ENCODE results near the gene PKN1.
"Not testable (repeated sequence)": the region's sequence is repeated elsewhere in the genome, so short reads cannot be mapped to it uniquely, and the experiment has no call there.

PKN1 gene

GRCh38 chr19:14459703-14460102 is 26.6 kb downstream of the PKN1 start:
- no peaks in the 10 kb centered on the region for H3K4me1 ChIP-seq (ENCODE audit: low read length)
- H4K20me1 ChIP-seq (ENCODE audit: insufficient read depth, low read length), result no peaks in the 10 kb centered on the region
- H3K4me2 ChIP-seq (ENCODE audit: low read length), result no peak overlapping the region
- H2AFZ ChIP-seq (ENCODE audit: low read depth, low read length), result no peak overlapping the region
- peaks cover 37% of the 10 kb centered on the region for H3K36me3 ChIP-seq (replicated peaks; ENCODE audit: low read depth, low read length)
- no peak overlapping the region for H3K27ac ChIP-seq (ENCODE audit: low read length)
- no peak for TF ChIP-seq EZH2phosphoT487 (IDR thresholded peaks at IDR 0.05; ENCODE audit: low read depth)
- TF ChIP-seq CTCF (IDR thresholded peaks at IDR 0.05; ENCODE audit: low read depth, low read length), result no peak
- H3K9me3 ChIP-seq (ENCODE audit: insufficient read depth, low read length), result no peaks in the 10 kb centered on the region
- H3K4me3 ChIP-seq (ENCODE audit: low read length), result no peak overlapping the region
- H3K9ac ChIP-seq (ENCODE audit: low read length), result no peak overlapping the region
- no peaks in the 10 kb centered on the region for H3K79me2 ChIP-seq (ENCODE audit: low read length)
- no peaks in the 10 kb centered on the region for H3K27me3 ChIP-seq (ENCODE audit: low read depth, low read length)

- no peak overlapping the region for H3K9ac ChIP-seq (ENCODE audit: low read length)
- H3K36me3 ChIP-seq (replicated peaks; ENCODE audit: low read depth, low read length), result peaks cover 42% of the 10 kb centered on the region
- H2AFZ ChIP-seq (ENCODE audit: low read depth, low read length), result no peak overlapping the region
- H3K27me3 ChIP-seq (ENCODE audit: low read depth, low read length), result no peaks in the 10 kb centered on the region
- H4K20me1 ChIP-seq (ENCODE audit: insufficient read depth, low read length), result no peaks in the 10 kb centered on the region
- H3K27ac ChIP-seq (ENCODE audit: low read length), result no peak overlapping the region
- no peak overlapping the region for H3K4me2 ChIP-seq (ENCODE audit: low read length)
- no peaks in the 10 kb centered on the region for H3K9me3 ChIP-seq (ENCODE audit: insufficient read depth, low read length)
- H3K4me3 ChIP-seq (ENCODE audit: low read length), result no peak overlapping the region
- no peak for TF ChIP-seq EZH2phosphoT487 (IDR thresholded peaks at IDR 0.05; ENCODE audit: low read depth)
- no peak for TF ChIP-seq CTCF (IDR thresholded peaks at IDR 0.05; ENCODE audit: low read depth, low read length)
- no peaks in the 10 kb centered on the region for H3K4me1 ChIP-seq (ENCODE audit: low read length)
- no peaks in the 10 kb centered on the region for H3K79me2 ChIP-seq (ENCODE audit: low read length)
Observed at GRCh38 chr19:14460935-14461334, 27.8 kb downstream of the PKN1 start.

GRCh38 chr19:14462401-14462800 is 29.3 kb downstream of the PKN1 start:
- not testable (repeated sequence) for H2AFZ ChIP-seq (ENCODE audit: low read depth, low read length); H3K9ac ChIP-seq (ENCODE audit: low read length); H3K9me3 ChIP-seq (ENCODE audit: insufficient read depth, low read length); H4K20me1 ChIP-seq (ENCODE audit: insufficient read depth, low read length); H3K79me2 ChIP-seq (ENCODE audit: low read length); H3K27ac ChIP-seq (ENCODE audit: low read length); H3K4me2 ChIP-seq (ENCODE audit: low read length); H3K4me1 ChIP-seq (ENCODE audit: low read length); H3K27me3 ChIP-seq (ENCODE audit: low read depth, low read length); H3K4me3 ChIP-seq (ENCODE audit: low read length)
- H3K36me3 ChIP-seq (replicated peaks; ENCODE audit: low read depth, low read length), result peaks cover 42% of the 10 kb centered on the region

DNA sequence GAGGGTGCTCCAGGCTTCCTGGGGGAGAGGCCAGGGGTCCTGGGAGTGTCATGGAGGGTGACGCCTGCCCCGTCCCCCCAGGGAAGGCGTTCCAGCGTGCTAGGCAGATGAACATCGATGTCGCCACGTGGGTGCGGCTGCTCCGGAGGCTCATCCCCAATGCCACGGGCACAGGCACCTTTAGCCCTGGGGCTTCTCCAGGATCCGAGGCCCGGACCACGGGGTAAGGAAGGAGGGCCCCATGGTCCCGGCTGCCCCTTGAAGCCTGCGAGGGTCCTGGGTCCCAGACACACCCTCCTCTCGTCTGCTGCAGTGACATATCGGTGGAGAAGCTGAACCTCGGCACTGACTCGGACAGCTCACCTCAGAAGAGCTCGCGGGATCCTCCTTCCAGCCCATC is 30.6 kb downstream of the PKN1 start:
- no peak for TF ChIP-seq CTCF (IDR thresholded peaks at IDR 0.05; ENCODE audit: low read depth, low read length)
- no peak for TF ChIP-seq EZH2phosphoT487 (IDR thresholded peaks at IDR 0.05; ENCODE audit: low read depth)
- peaks cover 46% of the 10 kb centered on the region for H3K36me3 ChIP-seq (replicated peaks; ENCODE audit: low read depth, low read length)
- H3K9ac ChIP-seq (ENCODE audit: low read length), result no peak overlapping the region

GRCh38 chr19:14467391-14467790 is 34.3 kb downstream of the PKN1 start:
- Histone ChIP-seq H3K36me3 (replicated peaks; ENCODE audit: low read depth, low read length) (peaks cover 61% of the 10 kb centered on the region), H2AFZ (ENCODE audit: low read depth, low read length) (no peak overlapping the region), H3K27ac (ENCODE audit: low read length) (no peak overlapping the region), H3K9ac (ENCODE audit: low read length) (no peak overlapping the region), H3K4me1 (ENCODE audit: low read length) (no peaks in the 10 kb centered on the region), H3K79me2 (ENCODE audit: low read length) (no peaks in the 10 kb centered on the region), H3K4me2 (ENCODE audit: low read length) (no peak overlapping the region), H3K4me3 (ENCODE audit: low read length) (no peak overlapping the region), H3K27me3 (ENCODE audit: low read depth, low read length) (no peaks in the 10 kb centered on the region), H3K9me3 (ENCODE audit: insufficient read depth, low read length) (no peaks in the 10 kb centered on the region), H4K20me1 (ENCODE audit: insufficient read depth, low read length) (0 out of 2 replicates have a peak, but pooled peaks cover 3% of the 10 kb centered on the region)
- TF ChIP-seq EZH2phosphoT487 (IDR thresholded peaks at IDR 0.05; ENCODE audit: low read depth) (no peak), CTCF (IDR thresholded peaks at IDR 0.05; ENCODE audit: low read depth, low read length) (no peak)

More for the DNA sequence above, 30.6 kb downstream of the PKN1 start:
- H3K4me3 ChIP-seq (ENCODE audit: low read length), result no peak overlapping the region
- H3K27ac ChIP-seq (ENCODE audit: low read length), result no peak overlapping the region
- H3K79me2 ChIP-seq (ENCODE audit: low read length), result no peaks in the 10 kb centered on the region
- H4K20me1 ChIP-seq (ENCODE audit: insufficient read depth, low read length), result no peaks in the 10 kb centered on the region
- H3K9me3 ChIP-seq (ENCODE audit: insufficient read depth, low read length), result no peaks in the 10 kb centered on the region
- no peak overlapping the region for H2AFZ ChIP-seq (ENCODE audit: low read depth, low read length)
- H3K4me1 ChIP-seq (ENCODE audit: low read length), result no peaks in the 10 kb centered on the region
- no peak overlapping the region for H3K4me2 ChIP-seq (ENCODE audit: low read length)
- H3K27me3 ChIP-seq (ENCODE audit: low read depth, low read length), result no peaks in the 10 kb centered on the region
